HG02970 (cell line): ENCODE data around the gene ZNF415.
"Not testable (repeated sequence)": the region's sequence is repeated elsewhere in the genome, so short reads cannot be mapped to it uniquely, and the experiment has no call there.

Experiments
- ATAC-seq: cut with Tn5 transposase; IDR thresholded peaks from one replicate; pipeline ENCODE4 v1.9.1; 2021; ENCODE audit warnings: mild to moderate bottlenecking, moderate library complexity, moderate number of reproducible peaks; ENCODE audit not compliant: unreplicated experiment, low FRiP score

Gene ZNF415

GRCh38 chr19:53132141-53132991, at the start of gene ZNF415:
TSS of gene ZNF415 (minus strand) at chr19:53132910. CDS start at chr19:53122676, 10,234 bp downstream.
- ATAC-seq = no peak

GRCh38 chr19:53182202-53182601, 49.5 kb upstream of the ZNF415 start:
- ATAC-seq = no peak

- ATAC-seq = no peak
These were observed 45.3 kb upstream of the ZNF415 start for GRCh38 chr19:53177986-53178385.

GRCh38 chr19:53172889-53173288, 40.2 kb upstream of the ZNF415 start:
- no peak for ATAC-seq

GRCh38 chr19:53165691-53166091, 33.0 kb upstream of the ZNF415 start:
- no peak for ATAC-seq

- ATAC-seq = no peak
These were observed 28.4 kb upstream of the ZNF415 start for GRCh38 chr19:53161123-53161522.

- ATAC-seq = no peak
These were observed 27.6 kb upstream of the ZNF415 start for GRCh38 chr19:53160350-53160749.

GRCh38 chr19:53158119-53158656, 25.5 kb upstream of the ZNF415 start:
- no peak for ATAC-seq

- no peak for ATAC-seq
These were observed 24.9 kb upstream of the ZNF415 start for GRCh38 chr19:53157626-53158025.

GRCh38 chr19:53156850-53157249, 24.1 kb upstream of the ZNF415 start:
- no peak for ATAC-seq

- ATAC-seq = no peak
These were observed 14.9 kb upstream of the ZNF415 start for GRCh38 chr19:53147645-53148044.

- no peak for ATAC-seq
These were observed 7.6 kb upstream of the ZNF415 start for GRCh38 chr19:53140351-53140750.

- no peak for ATAC-seq
These were observed 3.7 kb upstream of the ZNF415 start for GRCh38 chr19:53136432-53136831.

- ATAC-seq = no peak
These were observed 983 bp downstream of the ZNF415 start for GRCh38 chr19:53131727-53132126.

GRCh38 chr19:53131085-53131590, 1.6 kb downstream of the ZNF415 start:
- no peak for ATAC-seq

- ATAC-seq = no peak
These were observed 2.2 kb downstream of the ZNF415 start for GRCh38 chr19:53130506-53130905.

GRCh38 chr19:53126733-53127526, 5.8 kb downstream of the ZNF415 start:
- ATAC-seq = not testable (repeated sequence)

GRCh38 chr19:53123400-53123799, 9.3 kb downstream of the ZNF415 start:
- no peak for ATAC-seq

- ATAC-seq = no peak
These were observed 20.4 kb downstream of the ZNF415 start for GRCh38 chr19:53112286-53112685.

- ATAC-seq = no peak
These were observed 23.2 kb downstream of the ZNF415 start for GRCh38 chr19:53109527-53109926.
